GM18520 (cell line): ENCODE data around the gene CXorf49B.
"Not testable (repeated sequence)": the region's sequence is repeated elsewhere in the genome, so short reads cannot be mapped to it uniquely, and the experiment has no call there.

Source experiments
- ATAC-seq: cut with Tn5 transposase; IDR thresholded peaks from one replicate; pipeline ENCODE4 v1.9.1; 2021; ENCODE audit not compliant: unreplicated experiment

CXorf49B gene

DNA sequence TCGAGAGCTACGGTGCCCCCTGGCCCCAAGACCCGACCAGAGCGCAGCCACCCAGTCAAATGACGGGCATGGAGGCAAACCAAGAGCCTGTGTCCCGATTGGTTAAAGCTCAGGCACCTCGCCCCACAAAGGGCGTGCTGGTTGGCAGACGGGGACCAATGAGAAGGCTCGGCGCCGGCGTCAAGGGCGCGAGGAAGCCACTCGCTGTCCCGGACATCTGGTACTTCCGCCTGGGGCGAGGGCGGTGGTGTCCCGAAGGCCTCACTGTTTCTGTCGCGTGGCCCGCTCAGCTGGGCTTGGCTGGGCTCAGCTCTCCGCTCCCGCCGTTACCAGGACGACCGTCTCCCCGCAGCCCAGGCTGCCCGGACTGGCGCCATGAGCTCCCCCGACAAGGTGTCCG lies at the start of gene CXorf49B:
CXorf49B (plus strand) TSS at position 301 of the 400 bp plus-strand sequence; CDS start at position 376, 75 bp downstream.
- not testable (repeated sequence) for ATAC-seq

GRCh38 chrX:71714064-71714463 lies 49.1 kb upstream of the CXorf49B start:
- ATAC-seq = not testable (repeated sequence)

DNA sequence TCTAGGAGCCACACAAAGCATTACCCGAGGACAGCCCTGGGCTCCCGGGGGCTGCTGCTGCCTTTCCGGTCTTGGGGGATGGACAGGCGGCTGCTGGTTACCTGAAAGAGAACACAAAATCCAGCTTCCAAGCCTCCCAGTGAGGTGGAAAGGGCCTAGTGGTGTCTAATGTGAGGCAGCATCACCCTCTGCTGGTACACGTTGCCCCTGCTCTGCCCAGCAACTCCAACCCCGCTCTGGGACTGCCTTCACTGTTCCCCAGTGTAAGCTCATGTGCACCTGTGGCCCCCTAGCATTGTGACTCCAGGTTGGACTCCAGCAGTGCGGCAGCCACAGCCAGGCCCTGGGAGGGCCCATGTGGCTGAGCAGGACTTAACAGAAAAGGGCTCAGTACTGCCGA lies 47.6 kb upstream of the CXorf49B start:
- not testable (repeated sequence) for ATAC-seq

- ATAC-seq = not testable (repeated sequence)
These were observed 46.8 kb upstream of the CXorf49B start for GRCh38 chrX:71716323-71716722.

- not testable (repeated sequence) for ATAC-seq
These were observed 45.0 kb upstream of the CXorf49B start, which contains the start of gene CXorf49 for GRCh38 chrX:71718185-71718584. Gene CXorf49 (minus strand): TSS chrX:71718285. CDS start chrX:71718151, 134 bp downstream.

- ATAC-seq = not testable (repeated sequence)
These were observed 44.0 kb upstream of the CXorf49B start for GRCh38 chrX:71719195-71719594.

GRCh38 chrX:71720289-71720886 lies 42.8 kb upstream of the CXorf49B start:
- not testable (repeated sequence) for ATAC-seq

GRCh38 chrX:71760688-71761281 lies 2.4 kb upstream of the CXorf49B start:
- ATAC-seq = not testable (repeated sequence)

- not testable (repeated sequence) for ATAC-seq
These were observed 1.7 kb downstream of the CXorf49B start for GRCh38 chrX:71764832-71765231.

DNA sequence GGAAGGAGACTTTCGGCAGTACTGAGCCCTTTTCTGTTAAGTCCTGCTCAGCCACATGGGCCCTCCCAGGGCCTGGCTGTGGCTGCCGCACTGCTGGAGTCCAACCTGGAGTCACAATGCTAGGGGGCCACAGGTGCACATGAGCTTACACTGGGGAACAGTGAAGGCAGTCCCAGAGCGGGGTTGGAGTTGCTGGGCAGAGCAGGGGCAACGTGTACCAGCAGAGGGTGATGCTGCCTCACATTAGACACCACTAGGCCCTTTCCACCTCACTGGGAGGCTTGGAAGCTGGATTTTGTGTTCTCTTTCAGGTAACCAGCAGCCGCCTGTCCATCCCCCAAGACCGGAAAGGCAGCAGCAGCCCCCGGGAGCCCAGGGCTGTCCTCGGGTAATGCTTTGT lies 2.5 kb downstream of the CXorf49B start:
- ATAC-seq = not testable (repeated sequence)

DNA sequence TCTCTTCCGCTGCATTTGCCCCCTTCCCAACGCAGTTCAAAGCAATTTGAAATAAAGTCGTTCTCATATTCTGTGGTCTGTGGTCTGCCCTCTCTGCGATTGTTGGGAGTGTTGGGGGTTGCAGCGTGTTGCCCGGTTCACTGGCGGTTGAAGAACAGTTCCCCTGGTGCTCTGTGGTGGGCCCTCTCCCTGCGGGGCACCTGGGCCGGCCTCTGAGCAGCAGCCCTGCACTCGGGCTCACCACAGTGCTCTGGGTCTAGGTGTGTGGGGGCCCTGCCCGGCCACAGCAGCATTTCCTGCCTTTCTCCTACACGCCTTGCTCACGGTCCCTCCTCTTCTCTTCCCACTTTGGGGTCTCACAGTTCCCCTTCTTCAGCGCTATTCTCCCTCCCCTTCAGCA lies 4.0 kb downstream of the CXorf49B start:
- ATAC-seq = not testable (repeated sequence)

DNA sequence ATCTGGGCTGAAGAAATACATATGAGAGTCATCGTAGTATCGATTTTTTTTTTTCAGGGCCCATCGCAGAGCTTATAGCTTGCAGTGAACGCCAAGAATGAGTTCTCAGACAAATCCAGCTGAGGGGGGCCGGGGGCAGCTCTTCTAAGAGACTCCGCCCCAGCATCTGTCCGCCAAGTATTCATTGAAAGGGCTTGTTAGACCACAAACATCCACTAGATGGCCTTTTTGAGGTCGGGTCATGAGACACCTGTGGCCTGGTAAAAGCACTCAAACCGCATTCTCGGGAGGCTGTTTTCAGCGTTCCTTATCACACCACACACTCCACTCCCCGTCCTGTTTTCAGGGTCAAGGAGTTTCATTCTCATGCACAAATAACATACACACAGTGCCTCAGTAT lies 15.2 kb downstream of the CXorf49B start:
- not testable (repeated sequence) for ATAC-seq

DNA sequence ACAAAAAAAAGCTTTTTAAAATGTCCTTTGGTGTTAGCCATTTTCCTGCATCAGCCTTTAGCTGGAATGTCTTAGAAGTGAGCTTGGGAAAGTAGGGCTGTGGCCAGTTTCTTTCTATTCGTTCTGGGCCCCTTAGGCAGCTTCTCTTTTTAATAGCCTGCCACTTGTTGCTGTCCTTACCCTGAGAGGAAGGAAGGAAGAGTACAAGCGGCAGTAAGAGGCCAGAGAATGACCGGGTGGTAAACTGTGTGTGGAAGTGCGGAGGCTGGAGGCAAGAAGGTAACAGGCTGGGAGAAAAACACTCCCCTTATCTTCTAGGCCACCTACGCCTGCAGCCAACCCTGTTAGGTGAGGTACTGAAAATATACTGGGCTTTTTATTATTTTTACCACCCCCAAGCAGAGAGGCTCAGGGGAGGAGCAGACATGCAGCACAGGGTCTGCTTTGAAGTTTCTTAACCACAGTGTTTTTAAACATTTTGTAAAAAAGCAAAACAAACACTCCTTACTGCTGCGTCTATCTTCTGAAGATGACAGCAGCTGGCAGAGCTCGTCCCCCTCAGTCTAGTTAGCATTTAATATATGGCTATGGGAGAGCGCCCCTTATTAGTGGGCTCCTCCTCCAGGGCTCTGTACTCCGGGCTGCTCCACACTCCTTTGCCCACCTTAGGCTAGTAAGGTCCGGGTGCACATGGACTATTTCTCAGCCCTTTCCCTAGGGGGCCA lies 19.2 kb downstream of the CXorf49B start:
- ATAC-seq = not testable (repeated sequence)

DNA sequence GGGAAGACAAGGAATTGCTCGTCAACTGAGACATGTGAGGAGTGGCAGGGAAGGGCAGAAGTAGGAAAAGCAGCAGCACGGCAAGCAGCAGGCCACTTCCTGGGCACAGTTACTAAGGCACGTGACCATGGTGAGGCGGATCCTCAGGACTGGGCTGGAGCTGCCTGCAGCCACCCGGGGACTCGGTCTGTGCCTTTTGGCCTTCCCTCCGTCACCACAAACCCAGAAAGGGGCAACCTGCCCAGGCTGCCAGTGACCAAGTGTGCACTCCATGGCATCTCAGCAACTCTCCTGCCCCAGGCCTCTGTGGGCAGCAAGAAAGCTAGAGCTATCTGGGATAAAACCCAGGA lies 19.8 kb downstream of the CXorf49B start:
- ATAC-seq = not testable (repeated sequence)

- ATAC-seq = not testable (repeated sequence)
These were observed 20.6 kb downstream of the CXorf49B start for GRCh38 chrX:71783569-71784347.

GRCh38 chrX:71784348-71784983 lies 21.3 kb downstream of the CXorf49B start:
- not testable (repeated sequence) for ATAC-seq

DNA sequence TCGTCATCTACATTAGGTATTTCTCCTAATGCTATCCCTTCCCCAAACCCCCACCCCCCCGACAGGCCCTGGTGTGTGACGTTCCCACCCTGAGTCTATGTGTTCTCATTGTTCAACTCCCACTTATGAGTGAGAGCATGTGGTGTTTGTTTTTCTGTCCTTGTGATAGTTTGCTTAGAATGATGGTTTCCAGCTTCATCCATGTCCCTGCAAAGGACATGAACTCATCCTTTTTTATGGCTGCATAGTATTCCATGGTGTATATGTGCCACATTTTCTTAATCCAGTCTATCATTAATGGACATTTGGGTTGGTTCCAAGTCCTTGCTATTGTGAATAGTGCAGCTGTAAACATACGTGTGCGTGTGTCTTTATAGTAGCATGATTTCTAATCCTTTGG lies 43.3 kb downstream of the CXorf49B start:
- not testable (repeated sequence) for ATAC-seq

DNA sequence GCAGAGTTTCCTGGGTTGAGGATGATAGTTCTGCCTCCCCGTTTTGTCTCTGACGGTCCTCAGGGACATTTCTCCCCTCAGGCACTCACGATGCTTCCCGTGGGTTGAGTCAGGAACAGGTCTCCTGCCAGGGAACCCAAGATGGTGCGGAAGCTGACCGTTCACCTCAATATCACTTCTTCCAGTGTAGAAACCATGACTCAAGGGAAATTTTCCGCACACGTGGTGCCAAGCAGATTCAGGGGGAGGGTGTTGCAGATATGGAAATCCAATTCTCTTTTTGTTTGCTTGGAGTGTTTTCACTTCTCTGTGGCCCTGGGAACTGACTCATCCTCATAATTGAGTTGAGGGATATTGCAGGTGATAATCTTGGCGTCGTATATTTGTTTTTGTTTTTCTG lies 46.7 kb downstream of the CXorf49B start:
- ATAC-seq = no peak

GRCh38 chrX:71814123-71814912 lies 51.2 kb downstream of the CXorf49B start:
- ATAC-seq = no peak
